HepG2 (cell line): ENCODE results near the gene SIRPA. TPM values are rescaled to one million over a fixed set of nuclear protein-coding genes. Genes with fewer than 3 reads are reported as not detected.

ENCODE experiments used
- FLYWCH1 ChIP-seq: sonication (generic); formaldehyde crosslinking; IDR thresholded peaks from 2 replicates; pipeline ENCODE4 v1.8.1; 2023; ENCODE audit warnings: mild to moderate bottlenecking, missing genetic modification reagents
- FOXK2 ChIP-seq: fragments of 450-650 bp; IDR thresholded peaks from 2 replicates; pipeline ENCODE4 v1.6.1; 2016
- HNRNPL ChIP-seq: fragments of 200-400 bp; formaldehyde crosslinking; IDR thresholded peaks from 2 replicates; pipeline ENCODE4 v1.6.1; 2017; ENCODE audit warnings: mild to moderate bottlenecking, low read depth, low read length
- MYC ChIP-seq: sonication (generic); formaldehyde crosslinking; IDR thresholded peaks from 2 replicates; pipeline ENCODE4 v1.9.0; 2021; ENCODE audit warnings: missing genetic modification reagents, borderline replicate concordance
- XRCC5 ChIP-seq: fragments of 200-400 bp; formaldehyde crosslinking; optimal IDR thresholded peaks from 2 replicates; pipeline ENCODE3; 2017; ENCODE audit warnings: mild to moderate bottlenecking, low read length
- YY1 ChIP-seq: IDR thresholded peaks from 2 replicates; pipeline ENCODE4 v1.6.1; 2011; ENCODE audit warnings: low read length, low read depth, moderate library complexity, mild to moderate bottlenecking; ENCODE audit not compliant: insufficient read depth, insufficient replicate concordance
- ZBTB20 ChIP-seq: sonication (generic); formaldehyde crosslinking; IDR thresholded peaks from 2 replicates; pipeline ENCODE4 v1.8.1; 2023; ENCODE audit warnings: missing genetic modification reagents, low read depth, mild to moderate bottlenecking, borderline replicate concordance
- ZMYM4 ChIP-seq: sonication (generic); formaldehyde crosslinking; IDR thresholded peaks from 2 replicates; pipeline ENCODE4 v1.8.1; 2023; ENCODE audit warnings: mild to moderate bottlenecking, missing genetic modification reagents
- ZNF280D ChIP-seq: sonication (generic); formaldehyde crosslinking; IDR thresholded peaks from 2 replicates; pipeline ENCODE4 v1.5.1; 2020; ENCODE audit warnings: mild to moderate bottlenecking, missing genetic modification reagents
- ZNF326 ChIP-seq: sonication (generic); formaldehyde crosslinking; IDR thresholded peaks from 2 replicates; pipeline ENCODE4 v1.4.0; 2020; ENCODE audit warnings: missing genetic modification reagents, borderline replicate concordance
- ZNF446 ChIP-seq: sonication (generic); formaldehyde crosslinking; IDR thresholded peaks from 2 replicates; pipeline ENCODE4 v1.5.0; 2020; ENCODE audit warnings: mild to moderate bottlenecking, missing genetic modification reagents
- ZNF496 ChIP-seq: sonication (generic); formaldehyde crosslinking; IDR thresholded peaks from 2 replicates; pipeline ENCODE4 v1.8.1; 2023; ENCODE audit warnings: mild to moderate bottlenecking, moderate library complexity, missing genetic modification reagents; ENCODE audit not compliant: insufficient replicate concordance
- ZNF749 ChIP-seq: sonication (generic); formaldehyde crosslinking; IDR thresholded peaks from 2 replicates; pipeline ENCODE4 v1.8.0; 2022; ENCODE audit warnings: mild to moderate bottlenecking, missing genetic modification reagents, moderate library complexity, borderline replicate concordance
- polyA plus RNA-seq, 8 experiments: library from polyadenylated mRNA; depleted of rRNA in 3 of 8; stranded (reverse) in 7 of 8; unstranded in 1 of 8; fragments of >200 nt; fragmentation: Illumina TruSeq in 4 of 8; extraction: Trizol in 4 of 8; gene quantifications; 2 replicates each; pipeline versions ENCODE4 v1.2.1 to v1.2.3, GENCODE V29; 2011 to 2016; ENCODE audit warnings: low read depth in 4 of 8, missing spikeins in 1 of 8, mixed read lengths in 1 of 8; ENCODE audit not compliant: insufficient read depth in 1 of 8
- total RNA-seq, 5 experiments: library from RNA; depleted of rRNA; stranded (reverse); fragments of >200 nt; fragmentation: Illumina TruSeq; extraction: Trizol; gene quantifications; 2 replicates each; pipeline ENCODE4 v1.2.3, GENCODE V29; 2016; ENCODE audit warnings: low read depth in 1 of 5
- TF ChIP-seq, protein P1 (sequence below), 2 experiments: IDR thresholded peaks; 2 replicates each; pipeline ENCODE4 v1.6.1; 2011 to 2012; ENCODE audit warnings: low read length in 2 of 2, borderline replicate concordance in 1 of 2, low read depth in 1 of 2, mild to moderate bottlenecking in 1 of 2, moderate library complexity in 1 of 2

Gene SIRPA
- total and polyA plus RNA-seq, 2 of the 13 experiments (the other 11 are each of a cell fraction or from before 2014, with no cell fraction given) = 7.2 to 17.6 TPM

- TF ChIP-seq, protein P1, sequence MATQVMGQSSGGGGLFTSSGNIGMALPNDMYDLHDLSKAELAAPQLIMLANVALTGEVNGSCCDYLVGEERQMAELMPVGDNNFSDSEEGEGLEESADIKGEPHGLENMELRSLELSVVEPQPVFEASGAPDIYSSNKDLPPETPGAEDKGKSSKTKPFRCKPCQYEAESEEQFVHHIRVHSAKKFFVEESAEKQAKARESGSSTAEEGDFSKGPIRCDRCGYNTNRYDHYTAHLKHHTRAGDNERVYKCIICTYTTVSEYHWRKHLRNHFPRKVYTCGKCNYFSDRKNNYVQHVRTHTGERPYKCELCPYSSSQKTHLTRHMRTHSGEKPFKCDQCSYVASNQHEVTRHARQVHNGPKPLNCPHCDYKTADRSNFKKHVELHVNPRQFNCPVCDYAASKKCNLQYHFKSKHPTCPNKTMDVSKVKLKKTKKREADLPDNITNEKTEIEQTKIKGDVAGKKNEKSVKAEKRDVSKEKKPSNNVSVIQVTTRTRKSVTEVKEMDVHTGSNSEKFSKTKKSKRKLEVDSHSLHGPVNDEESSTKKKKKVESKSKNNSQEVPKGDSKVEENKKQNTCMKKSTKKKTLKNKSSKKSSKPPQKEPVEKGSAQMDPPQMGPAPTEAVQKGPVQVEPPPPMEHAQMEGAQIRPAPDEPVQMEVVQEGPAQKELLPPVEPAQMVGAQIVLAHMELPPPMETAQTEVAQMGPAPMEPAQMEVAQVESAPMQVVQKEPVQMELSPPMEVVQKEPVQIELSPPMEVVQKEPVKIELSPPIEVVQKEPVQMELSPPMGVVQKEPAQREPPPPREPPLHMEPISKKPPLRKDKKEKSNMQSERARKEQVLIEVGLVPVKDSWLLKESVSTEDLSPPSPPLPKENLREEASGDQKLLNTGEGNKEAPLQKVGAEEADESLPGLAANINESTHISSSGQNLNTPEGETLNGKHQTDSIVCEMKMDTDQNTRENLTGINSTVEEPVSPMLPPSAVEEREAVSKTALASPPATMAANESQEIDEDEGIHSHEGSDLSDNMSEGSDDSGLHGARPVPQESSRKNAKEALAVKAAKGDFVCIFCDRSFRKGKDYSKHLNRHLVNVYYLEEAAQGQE (IDR thresholded peaks at IDR 0.05; ENCODE audit: borderline replicate concordance in 1 of 2, low read depth in 1 of 2, low read length in 2 of 2) = no peak
- TF ChIP-seq ZNF280D (CRISPR knock-in tag) (no peak), MYC (CRISPR knock-in tag) (no peak), HNRNPL (peak; percentile 65; the same call in 1 of the 2 replicates), ZNF496 (CRISPR knock-in tag) (no peak), FOXK2 (no peak), ZBTB20 (CRISPR knock-in tag) (no peak), ZNF446 (CRISPR knock-in tag) (no peak), ZMYM4 (CRISPR knock-in tag) (no peak), ZNF749 (CRISPR knock-in tag) (no peak), YY1 (no peak), FLYWCH1 (no peak), ZNF326 (no peak), XRCC5 (peak; percentile 26)
These were observed 4.5 kb upstream of the SIRPA start (continued) for GRCh38 chr20:1890469-1891262.
